NCI-H128 (cell line): ENCODE measurements around the gene ABCA4.

Experiments
- DNase-seq: peaks from one replicate; lab custom pipeline; 2025; ENCODE audit not compliant: unreplicated experiment; lab: John Stamatoyannopoulos, UW

The ABCA4 gene

GRCh38 chr1:94056171-94056570 is 64.8 kb downstream of the ABCA4 start:
- DNase-seq = no peak

- DNase-seq = no peak
Measured at GRCh38 chr1:94055459-94056122, 65.4 kb downstream of the ABCA4 start.

GRCh38 chr1:94050675-94051074 is 70.3 kb downstream of the ABCA4 start:
- no peak for DNase-seq

- DNase-seq = no peak
Measured at GRCh38 chr1:94050254-94050653, 70.7 kb downstream of the ABCA4 start.

GRCh38 chr1:94049791-94050190 is 71.2 kb downstream of the ABCA4 start:
- no peak for DNase-seq

- DNase-seq = no peak
Measured at GRCh38 chr1:94048413-94049164, 72.4 kb downstream of the ABCA4 start.

GRCh38 chr1:94047949-94048348 is 73.0 kb downstream of the ABCA4 start:
- DNase-seq = no peak

GRCh38 chr1:94045465-94046056 is 75.4 kb downstream of the ABCA4 start:
- DNase-seq = no peak

GRCh38 chr1:94044891-94045290 is 76.1 kb downstream of the ABCA4 start:
- no peak for DNase-seq

- no peak for DNase-seq
Measured at GRCh38 chr1:94044290-94044790, 76.6 kb downstream of the ABCA4 start.

- DNase-seq = no peak
Measured at GRCh38 chr1:94043738-94044289, 77.1 kb downstream of the ABCA4 start.

- DNase-seq = no peak
Measured at GRCh38 chr1:94042388-94042787, 78.6 kb downstream of the ABCA4 start.

- DNase-seq = no peak
Measured at GRCh38 chr1:94039871-94040569, 80.9 kb downstream of the ABCA4 start.

GRCh38 chr1:94039514-94039870 is 81.5 kb downstream of the ABCA4 start:
- no peak for DNase-seq

- DNase-seq = no peak
Measured at GRCh38 chr1:94038511-94038910, 82.4 kb downstream of the ABCA4 start.

GRCh38 chr1:94037392-94038229 is 83.3 kb downstream of the ABCA4 start:
- DNase-seq = no peak

- no peak for DNase-seq
Measured at GRCh38 chr1:94036730-94037129, 84.2 kb downstream of the ABCA4 start.

- no peak for DNase-seq
Measured at GRCh38 chr1:94033849-94034248, 87.1 kb downstream of the ABCA4 start.

- DNase-seq = no peak
Measured at GRCh38 chr1:94032637-94033036, 88.3 kb downstream of the ABCA4 start.

GRCh38 chr1:94031591-94031990 is 89.4 kb downstream of the ABCA4 start:
- no peak for DNase-seq
